ENCODE results near the gene MLNR.
A peak's percentile ranks its signal among the peaks of the same experiment; 100 is the strongest.

The MLNR gene, protein sequence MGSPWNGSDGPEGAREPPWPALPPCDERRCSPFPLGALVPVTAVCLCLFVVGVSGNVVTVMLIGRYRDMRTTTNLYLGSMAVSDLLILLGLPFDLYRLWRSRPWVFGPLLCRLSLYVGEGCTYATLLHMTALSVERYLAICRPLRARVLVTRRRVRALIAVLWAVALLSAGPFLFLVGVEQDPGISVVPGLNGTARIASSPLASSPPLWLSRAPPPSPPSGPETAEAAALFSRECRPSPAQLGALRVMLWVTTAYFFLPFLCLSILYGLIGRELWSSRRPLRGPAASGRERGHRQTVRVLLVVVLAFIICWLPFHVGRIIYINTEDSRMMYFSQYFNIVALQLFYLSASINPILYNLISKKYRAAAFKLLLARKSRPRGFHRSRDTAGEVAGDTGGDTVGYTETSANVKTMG

DNA sequence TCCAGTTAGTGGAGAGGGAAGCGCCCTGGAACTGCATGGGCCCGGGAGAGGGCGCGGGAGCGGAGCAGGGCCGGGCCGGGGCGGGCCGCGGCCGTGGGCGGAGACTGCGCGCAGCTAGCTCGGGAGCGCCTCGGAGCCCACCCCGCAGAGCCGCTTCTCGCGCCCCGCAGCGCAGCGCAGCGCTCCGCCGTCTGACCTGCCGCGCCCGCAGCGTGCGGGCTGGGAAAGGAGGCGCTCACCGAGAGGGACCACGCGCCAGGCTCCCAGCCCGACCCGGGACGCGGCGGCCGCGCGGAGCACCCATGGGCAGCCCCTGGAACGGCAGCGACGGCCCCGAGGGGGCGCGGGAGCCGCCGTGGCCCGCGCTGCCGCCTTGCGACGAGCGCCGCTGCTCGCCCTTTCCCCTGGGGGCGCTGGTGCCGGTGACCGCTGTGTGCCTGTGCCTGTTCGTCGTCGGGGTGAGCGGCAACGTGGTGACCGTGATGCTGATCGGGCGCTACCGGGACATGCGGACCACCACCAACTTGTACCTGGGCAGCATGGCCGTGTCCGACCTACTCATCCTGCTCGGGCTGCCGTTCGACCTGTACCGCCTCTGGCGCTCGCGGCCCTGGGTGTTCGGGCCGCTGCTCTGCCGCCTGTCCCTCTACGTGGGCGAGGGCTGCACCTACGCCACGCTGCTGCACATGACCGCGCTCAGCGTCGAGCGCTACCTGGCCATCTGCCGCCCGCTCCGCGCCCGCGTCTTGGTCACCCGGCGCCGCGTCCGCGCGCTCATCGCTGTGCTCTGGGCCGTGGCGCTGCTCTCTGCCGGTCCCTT is at the start of gene MLNR:
MLNR (plus strand) TSS at position 303 of the 820 bp plus-strand sequence; CDS start at position 303, 0 bp downstream.
- DNase-seq, result peak; percentile 28

DNA sequence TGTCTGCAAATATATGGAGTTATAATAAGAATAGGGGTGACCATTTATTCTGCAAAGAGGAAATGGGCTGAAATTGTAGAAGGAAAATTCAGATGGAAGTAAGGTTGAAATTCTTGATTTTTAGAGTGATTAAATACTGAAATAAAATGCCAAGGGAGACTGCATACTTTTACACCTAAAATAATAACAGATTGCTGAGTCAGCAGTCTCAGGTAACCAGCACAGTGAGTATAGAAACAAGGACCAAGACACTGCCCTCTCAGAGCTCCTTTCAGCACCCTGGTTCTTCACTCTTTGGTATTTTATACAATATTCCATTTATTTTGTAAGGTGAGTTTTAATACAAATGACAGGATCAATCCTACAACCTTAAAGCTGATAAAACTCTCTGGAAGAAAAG is 48.8 kb upstream of the MLNR start:
- no peak for DNase-seq

DNA sequence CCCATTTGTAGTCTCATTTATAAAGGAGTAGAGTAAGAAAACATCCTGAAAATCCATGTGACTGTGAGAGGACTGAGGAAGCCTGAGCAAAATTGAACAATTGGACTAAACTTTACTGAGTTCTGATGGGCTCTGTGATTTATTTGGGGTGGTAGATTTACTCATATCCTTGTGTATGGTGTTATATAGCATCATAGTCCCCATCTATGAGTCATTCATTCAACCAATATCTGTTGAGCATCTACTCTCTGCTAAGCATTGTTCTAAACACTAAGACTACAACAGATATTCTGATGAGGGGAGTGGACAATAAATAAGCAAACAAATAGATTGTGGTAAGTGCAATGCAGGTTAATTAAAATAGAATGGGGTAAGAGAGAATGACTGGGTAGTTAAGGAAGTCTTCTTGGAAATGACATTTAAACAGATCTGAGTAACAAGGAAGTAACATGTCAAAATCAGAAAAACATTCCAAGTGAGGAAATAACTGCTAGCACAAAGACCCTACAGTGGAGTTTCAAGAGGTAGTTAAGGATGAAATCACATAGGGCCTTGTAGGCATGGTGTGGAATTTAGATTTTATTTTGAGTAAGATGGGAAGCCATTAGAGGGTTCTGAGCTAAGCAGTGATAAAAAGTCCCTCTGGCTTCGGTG is 36.3 kb upstream of the MLNR start:
- no peak for DNase-seq

DNA sequence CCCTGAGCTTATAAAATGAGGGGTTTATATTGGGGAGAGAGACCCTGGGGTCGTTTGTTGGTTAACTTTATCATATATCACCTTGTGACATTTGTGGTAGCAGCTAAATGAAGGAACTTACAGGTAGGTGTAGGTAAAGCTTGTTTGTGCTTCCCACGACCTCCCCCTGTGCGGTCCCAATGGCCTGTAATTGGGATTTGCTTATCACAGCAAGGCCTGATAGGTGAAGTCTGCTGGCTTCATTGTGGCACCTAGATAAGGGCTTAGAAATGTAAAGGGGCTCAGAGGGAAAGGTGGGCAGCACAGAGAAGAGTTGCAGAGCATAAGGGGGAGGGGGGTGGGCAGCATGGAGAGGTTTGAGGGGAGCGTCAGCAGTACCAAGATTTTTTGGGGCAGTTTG is 35.5 kb upstream of the MLNR start:
- no peak for DNase-seq

DNA sequence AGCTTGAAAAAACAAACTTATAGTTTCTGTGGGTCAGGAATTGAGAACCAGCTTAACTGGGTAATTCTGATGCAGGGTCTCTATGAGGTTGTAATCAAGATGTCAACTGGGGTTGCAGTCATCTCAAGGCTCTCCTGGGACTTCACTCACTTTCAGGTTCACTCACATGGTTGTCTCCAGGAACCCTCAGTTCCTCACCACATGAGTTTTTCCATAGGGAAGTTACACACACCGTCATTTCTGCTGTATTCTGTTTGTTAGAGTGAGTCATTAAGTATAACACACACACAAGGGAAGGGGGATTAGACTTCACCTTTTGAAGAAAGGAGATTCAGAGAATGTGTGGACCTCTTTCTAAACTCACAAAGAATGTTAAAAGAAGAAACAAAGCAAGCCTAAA is 34.9 kb upstream of the MLNR start:
- no peak for DNase-seq

DNA sequence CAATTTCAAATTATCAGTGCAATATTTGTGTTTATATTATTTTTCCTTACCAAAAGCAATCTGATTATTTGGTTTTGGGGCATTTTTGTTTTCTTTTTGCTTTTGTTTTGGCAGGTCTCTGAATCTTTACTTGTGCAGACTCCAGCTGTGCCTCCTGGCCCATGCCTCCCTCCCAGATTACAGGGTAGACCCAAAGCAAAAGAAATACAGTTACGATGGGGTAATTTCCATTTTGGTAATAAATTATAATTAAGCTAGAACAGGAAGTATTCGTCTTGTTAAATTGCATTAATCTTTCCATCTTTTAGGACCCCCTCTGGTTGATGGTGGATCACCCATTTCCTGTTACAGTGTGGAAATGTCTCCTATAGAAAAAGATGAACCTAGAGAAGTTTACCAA is 29.2 kb upstream of the MLNR start:
- no peak for DNase-seq

DNA sequence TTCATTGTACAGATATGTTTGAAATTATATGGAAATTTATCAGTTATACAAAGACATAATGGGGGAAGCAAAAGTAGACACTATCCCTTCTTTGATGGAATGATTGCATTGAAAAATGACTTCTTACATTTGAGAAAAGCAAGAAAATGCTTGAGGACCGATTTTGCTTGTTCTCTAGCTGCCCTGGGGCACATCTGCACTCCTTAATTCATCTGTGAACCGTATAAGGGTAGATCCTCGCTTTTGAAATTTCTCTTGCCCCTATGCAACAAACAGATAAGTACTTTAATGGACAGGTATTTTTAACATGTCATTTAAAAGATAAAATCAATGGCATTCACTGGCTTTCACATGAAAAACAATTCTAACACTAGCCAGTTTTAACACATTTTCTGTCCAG is 13.5 kb upstream of the MLNR start:
- no peak for DNase-seq

DNA sequence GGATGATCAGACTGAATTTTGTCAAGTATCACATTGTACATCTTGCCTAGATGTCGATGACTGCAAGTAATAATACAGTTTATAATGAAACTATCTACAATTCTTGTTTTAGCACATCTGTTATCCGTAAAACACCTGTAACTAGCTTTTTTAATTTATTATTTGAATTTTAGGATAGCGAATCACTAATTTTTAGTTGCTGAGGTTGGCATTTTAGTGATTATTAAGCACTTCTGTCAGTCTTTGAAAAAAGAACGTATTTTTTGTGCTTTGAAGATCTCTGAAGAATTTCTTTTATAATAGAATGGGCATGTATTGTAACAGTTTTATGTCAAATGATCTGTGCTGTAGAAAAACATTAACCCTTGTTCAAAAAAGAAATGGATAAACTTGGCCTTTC is 11.5 kb upstream of the MLNR start:
- DNase-seq, result no peak

DNA sequence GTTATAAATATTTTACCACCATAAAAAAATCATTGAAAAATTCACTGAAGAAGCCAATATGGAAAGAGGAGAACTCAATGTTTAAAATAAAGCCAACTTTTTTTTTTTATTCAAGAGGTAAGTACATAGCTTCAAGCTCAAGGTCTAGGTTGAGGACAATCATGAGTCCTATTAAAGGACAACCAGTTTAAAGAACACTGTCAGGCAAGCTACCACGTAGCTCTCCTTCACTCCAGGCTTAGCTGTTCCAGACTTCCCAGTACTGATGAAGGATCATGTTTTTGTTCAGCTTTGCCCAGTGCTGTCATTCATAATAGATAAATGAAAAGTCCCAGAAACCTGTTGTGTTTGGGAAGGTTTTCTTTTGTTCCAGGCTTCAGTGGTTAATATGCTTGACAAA is 10.0 kb upstream of the MLNR start:
- no peak for DNase-seq

DNA sequence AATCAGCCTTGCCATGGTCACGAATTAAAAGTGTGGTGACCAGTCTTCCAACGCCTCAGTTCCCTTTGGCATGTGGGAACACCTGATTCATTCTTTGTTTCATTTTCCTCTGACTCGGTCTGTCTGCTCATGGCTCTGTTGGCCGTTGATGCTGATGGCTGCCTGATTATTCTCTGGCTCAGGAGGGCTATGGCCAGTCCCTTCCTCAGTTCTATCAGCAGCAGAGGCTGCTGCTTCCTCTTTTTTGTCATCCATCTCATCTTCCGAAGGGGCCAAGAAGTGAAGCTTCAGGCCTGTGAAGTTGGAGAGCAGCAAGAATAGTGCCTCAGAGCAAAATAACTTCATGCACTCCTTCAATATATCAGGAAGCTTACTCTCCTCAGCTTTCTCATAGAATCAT is 9.5 kb upstream of the MLNR start:
- DNase-seq, result no peak

DNA sequence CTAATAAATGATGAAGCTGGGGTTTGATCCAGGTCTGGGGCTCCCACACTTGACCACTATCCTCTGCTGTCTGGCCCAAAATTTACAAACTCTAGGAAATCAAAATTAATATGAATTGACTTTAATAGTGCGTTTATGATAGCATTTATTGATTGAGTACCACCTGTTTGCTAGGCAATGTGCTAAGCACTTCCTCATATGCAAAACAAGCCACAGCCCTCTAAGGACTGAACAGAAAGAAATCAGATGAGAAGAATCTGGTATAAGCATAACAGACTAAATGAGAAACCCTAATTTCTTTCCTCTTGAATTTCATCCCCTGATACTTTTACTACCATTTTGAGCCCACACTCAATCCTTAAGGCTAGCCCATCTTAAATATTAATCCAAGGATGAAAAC is 6.6 kb upstream of the MLNR start:
- DNase-seq, result no peak

DNA sequence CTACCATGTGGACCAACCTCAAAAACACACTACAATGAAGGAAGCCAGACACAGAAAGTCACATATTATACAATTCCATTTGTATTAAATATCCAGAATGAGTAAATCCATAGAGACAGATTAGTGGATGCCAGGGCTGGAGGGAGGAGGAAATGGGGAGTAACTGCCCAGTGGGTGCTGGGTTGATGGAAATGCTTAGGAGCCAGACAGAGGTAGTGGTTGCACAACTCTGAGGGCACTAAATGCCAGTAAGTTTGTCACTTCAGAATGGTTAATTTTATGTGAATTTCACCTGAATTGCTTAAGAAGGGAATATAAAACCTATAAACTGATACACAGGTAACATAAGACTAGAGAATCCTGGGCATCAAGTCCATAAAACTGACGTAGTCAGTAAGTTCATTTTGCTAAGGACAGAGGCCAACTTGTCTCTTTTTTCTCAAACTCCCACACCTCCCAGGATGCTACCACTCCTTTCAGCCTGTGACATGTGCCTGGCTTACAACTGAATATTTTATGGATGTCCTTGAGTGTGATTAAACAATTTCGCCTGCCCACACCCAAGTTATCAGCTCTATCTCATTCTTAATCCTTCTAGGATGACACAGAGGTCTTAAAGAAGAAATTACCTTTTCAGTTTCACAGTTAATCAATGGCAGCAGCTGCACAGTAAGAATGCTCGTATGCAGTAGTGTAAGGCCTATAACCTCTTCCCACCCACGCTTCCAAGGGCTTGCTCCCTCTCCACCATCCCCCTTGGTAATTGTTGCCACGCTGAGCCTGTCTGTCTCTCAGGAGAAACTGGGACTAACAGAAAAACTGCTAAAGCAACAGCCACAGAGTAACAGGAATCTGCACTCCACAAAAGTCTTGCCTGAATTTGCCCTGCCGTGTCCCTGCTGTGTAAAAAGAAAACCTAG is 5.9 kb upstream of the MLNR start:
- DNase-seq, result no peak

DNA sequence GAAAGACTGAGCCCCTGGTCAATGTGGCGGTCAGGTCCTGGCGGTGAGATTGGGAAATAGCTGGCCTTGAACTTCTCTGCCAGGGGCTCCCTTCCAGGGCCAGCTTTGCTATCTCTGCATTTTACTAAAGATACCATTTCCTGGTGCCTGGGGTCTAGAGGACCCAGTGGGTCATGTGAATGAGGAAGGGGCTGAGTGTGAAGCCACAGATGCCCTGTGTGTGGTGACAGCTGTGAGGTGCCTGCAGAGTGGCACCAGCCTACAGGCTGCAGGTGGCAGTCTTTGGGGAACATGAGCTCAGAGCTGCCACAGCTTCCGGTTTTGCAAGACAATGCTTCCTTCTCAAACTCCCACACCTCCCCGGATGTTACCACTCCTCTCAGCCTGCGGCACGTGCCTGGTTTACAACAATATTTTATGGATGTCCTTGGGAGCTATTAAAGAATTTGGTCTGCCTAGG is 5.2 kb upstream of the MLNR start:
- DNase-seq, result peak; percentile 64

DNA sequence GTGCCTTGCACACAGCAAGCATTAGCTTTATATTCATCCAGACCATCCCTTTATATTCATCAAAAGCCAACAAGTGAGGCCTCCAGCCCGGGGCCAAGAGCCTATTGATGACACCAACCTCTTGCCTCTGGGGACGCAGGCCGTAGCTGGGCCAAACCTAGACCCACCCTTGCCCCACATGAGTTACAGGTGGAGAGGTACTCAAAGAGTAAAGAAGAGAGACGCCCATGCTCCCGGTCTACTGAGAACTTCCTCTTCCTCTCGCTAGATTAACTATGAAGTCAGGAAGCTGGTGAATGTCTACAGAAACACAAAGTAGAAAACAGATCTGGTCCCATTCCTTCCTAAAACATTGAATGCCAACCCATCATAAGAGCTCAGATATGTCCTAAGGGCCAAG is 3.8 kb upstream of the MLNR start:
- DNase-seq, result no peak

DNA sequence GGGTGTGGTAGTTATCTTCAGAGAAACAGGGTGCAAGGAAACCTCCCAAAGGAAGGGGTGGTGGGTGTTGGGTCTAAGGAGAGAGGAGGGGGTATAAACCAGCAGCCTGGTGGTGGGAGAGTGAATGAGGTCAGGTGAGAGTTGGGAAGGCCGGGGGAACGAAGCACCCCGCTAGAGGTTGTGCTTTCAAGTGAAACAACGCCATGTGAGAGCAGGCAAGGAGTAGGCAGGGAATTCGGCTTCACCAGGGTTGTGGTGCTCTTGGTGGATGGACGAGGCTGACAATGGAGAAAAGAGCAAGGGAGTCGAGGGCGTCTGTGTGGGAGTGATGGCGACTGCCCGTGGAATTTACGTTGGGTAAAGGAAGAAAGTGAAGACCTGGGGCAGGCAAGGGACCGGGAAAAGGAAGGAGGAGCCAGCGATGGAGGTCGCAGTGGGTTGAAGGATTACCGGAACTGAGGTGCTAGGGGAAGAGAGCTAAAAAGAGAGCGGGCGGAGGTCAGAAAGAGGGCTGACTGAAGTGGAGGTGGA is 2.1 kb upstream of the MLNR start:
- DNase-seq, result no peak

DNA sequence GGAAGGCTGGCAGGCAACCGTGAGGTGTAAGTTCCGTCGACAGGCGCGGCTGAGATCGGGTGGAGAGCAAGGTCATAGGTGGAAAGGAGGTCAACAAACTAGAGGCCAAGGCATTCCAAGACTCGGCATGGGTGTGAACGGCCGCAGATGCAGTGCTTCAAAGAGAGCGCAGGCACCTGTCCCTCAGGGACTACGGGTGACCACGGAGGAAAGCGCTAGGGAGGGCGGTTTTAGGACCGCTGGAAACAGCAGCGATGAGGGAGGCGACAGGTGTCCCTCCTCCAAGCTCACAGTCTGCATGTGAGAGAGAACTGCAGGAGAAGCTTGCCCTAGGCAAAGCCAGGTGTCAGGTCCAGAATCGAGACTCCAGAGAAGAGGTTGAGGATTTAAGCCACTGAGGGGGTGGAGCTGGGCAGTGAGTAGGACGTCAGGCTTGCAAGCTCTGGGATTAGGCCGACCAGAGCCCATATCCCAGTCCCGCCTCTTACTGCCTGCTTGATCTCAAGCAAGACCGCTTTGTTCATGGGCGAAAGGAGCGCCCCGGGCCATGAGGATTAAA is 1.6 kb upstream of the MLNR start:
- no peak for DNase-seq

DNA sequence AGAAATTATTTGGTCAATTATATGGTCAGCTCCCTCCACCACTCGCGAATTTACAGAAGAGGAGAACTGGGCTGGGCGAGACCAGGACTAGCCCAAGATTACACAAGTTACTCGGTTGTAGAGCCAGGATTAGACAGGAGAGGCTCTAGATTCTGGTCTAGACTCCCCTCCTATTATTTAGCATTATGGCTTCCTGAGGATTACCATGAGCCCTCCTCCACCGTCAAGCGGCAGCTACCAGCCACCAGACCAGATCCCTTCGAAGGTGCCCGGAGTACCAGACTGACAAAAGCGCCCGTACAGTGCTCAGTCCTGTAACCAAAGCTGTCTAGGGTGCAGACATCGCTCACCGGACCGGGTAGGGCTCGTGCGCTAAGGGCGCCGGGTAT is 497 bp upstream of the MLNR start:
- no peak for DNase-seq

DNA sequence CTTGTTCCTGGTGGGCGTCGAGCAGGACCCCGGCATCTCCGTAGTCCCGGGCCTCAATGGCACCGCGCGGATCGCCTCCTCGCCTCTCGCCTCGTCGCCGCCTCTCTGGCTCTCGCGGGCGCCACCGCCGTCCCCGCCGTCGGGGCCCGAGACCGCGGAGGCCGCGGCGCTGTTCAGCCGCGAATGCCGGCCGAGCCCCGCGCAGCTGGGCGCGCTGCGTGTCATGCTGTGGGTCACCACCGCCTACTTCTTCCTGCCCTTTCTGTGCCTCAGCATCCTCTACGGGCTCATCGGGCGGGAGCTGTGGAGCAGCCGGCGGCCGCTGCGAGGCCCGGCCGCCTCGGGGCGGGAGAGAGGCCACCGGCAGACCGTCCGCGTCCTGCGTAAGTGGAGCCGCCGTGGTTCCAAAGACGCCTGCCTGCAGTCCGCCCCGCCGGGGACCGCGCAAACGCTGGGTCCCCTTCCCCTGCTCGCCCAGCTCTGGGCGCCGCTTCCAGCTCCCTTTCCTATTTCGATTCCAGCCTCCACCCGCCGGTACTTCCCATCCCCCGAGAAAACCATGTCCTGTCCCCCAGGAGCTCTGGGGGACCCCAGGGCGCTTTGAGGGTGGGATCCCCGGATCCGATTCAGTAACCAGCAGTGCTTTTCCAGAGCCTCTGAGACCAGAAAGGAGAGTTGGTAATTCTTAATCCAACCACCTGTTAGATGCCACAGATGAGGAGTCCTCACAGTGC is 885 bp downstream of the MLNR start:
- DNase-seq, result no peak

DNA sequence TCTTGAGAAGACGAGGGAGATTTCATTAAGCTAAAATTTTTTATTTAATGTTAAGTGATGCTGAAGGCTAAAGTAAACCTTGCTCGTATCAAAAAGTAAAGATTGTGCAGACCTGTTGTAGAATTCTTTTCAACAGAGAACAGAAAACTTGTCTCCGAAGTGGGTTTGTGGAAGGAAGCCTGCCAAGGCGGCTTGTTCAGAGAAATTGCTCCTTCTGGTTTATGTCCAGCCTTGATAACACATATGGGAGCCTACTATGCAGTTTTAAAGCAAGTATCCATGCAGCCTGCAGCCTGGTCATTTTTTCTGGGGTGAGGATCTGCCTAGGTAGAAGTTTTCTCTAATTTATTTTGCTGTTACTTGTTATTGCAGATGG is 1.4 kb downstream of the MLNR start:
- no peak for DNase-seq

DNA sequence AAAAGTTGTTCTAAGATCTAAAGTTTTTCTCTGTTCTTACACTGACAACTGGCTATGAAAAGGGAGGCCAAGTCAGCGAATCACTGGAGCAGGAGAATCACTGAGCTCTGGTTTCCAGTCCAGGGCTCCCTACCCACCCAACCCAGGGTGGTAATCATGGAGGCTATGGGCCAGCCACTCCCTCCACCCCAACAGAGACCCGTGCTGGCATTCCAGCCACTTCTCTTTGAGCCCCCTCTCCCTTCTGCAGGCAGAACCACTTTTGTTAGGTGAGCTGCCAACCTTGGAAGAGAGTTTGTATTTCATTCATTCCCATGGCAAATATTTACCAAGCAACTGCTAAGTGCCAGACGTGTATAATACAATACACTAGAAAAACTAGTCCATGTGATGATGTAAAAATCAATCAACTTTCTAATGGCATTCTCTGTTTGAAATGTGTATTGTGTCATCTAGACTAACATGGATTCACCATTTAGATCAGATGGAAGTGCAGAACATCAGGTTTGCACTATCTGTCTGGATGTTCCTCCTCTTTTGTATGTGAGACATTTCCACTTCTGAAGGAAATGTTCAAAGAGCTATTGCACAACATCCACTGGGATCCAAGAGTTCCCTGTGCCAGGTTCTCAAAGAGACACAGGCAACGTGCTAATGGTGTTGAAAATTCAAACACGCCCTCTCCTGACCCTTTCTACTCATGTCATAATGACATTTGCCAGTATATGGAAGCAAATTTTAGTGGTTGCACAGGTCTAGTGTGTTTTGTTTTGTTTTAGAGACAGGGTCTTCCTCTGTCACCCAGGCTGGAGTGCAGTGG is 5.3 kb downstream of the MLNR start:
- no peak for DNase-seq
